Sigmoid colon (tissue), 7 donors: Measurements from ENCODE around the gene REV3L. TPM values are rescaled to one million over a fixed set of nuclear protein-coding genes. Genes with fewer than 3 reads are reported as not detected.

Source experiments
- DNase-seq: peaks from one replicate; pipeline ENCODE4 v3.0.0-alpha.2; 2019
- H3K27ac ChIP-seq, 4 donors: fragments of 200-600 bp; sonication (generic); one replicate each; pipeline ENCODE4 v1.5.1; 2016 to 2019; ENCODE audit warnings: mild to moderate bottlenecking in 1 of 4
- H3K27me3 ChIP-seq, 3 donors: fragments of 200-600 bp; sonication (generic); one replicate each; pipeline ENCODE4 v1.5.1; 2019; ENCODE audit warnings: mild to moderate bottlenecking in 1 of 3
- H3K36me3 ChIP-seq, 4 donors: fragments of 200-600 bp; sonication (generic); one replicate each; pipeline ENCODE4 v1.5.1; 2016 to 2019
- H3K4me1 ChIP-seq, 4 donors: fragments of 200-600 bp; sonication (generic); one replicate each; pipeline ENCODE4 v1.5.1; 2017 to 2019
- H3K4me3 ChIP-seq, 4 donors: fragments of 200-600 bp; sonication (generic); one replicate each; pipeline ENCODE4 v1.5.1; 2017 to 2019; ENCODE audit warnings: mild to moderate bottlenecking in 2 of 4, moderate library complexity in 1 of 4
- H3K9me3 ChIP-seq, 4 donors: fragments of 200-600 bp in 3 of 4; sonication (generic) in 3 of 4; one replicate each; pipeline versions ENCODE4 v1.5.1 to v1.6.1; 2013 to 2019
- EP300 ChIP-seq, 4 donors: sonication (generic); formaldehyde crosslinking; IDR thresholded peaks; one replicate each; pipeline ENCODE4 v1.6.1; 2017; ENCODE audit warnings: antibody characterized with exemption in 4 of 4
- POLR2A ChIP-seq, 2 donors: fragments of 450-650 bp; IDR thresholded peaks; one replicate each; pipeline ENCODE4 v1.6.1; 2016; ENCODE audit warnings: antibody characterized with exemption in 2 of 2, mild to moderate bottlenecking in 2 of 2, moderate library complexity in 2 of 2
- POLR2AphosphoS5 ChIP-seq, 4 donors: sonication (generic); formaldehyde crosslinking; IDR thresholded peaks; one replicate each; pipeline ENCODE4 v1.6.1; 2017; ENCODE audit warnings: antibody characterized with exemption in 4 of 4
- WGBS, 2 donors: extraction: QIAGEN DNeasy Blood & Tissue Kit; methylation state at CpG; one replicate each; pipeline ENCODE4 v1.1.7; 2013; 5-methylcytosine and 5-hydroxymethylcytosine counted together
- intact Hi-C: fragments of 100-400 bp; cut with DNase I; formaldehyde crosslinking; loops from one replicate; pipeline ENCODE4 v1.15.1; 2023
- polyA plus RNA-seq, 3 donors: library from polyadenylated mRNA; stranded (reverse); fragments of 200-250 nt; gene quantifications; one replicate each; pipeline ENCODE4 v1.2.3, GENCODE V29; 2013
- total RNA-seq, 4 donors: library from RNA; depleted of rRNA; stranded (reverse); fragments of >200 nt; gene quantifications; one replicate each; pipeline ENCODE4 v1.1.0, GENCODE V29; 2016
- TF ChIP-seq, protein P1 (sequence below), 4 experiments: fragments of 450-650 bp in 3 of 4; fragments of 200-600 bp in 1 of 4; IDR thresholded peaks; one replicate each; pipeline ENCODE4 v1.5.1; 2016 to 2019; ENCODE audit warnings: antibody characterized with exemption in 4 of 4, mild to moderate bottlenecking in 3 of 4, moderate library complexity in 2 of 4
- donor health status: healthy with polysubstance abuse.
- donor health status: Bipolar disorder and iron deficiency.
- donor health status: healthy.

Gene REV3L
- total and polyA plus RNA-seq, 7 donors, result 3.0 to 122 (median 72.1) TPM

DNA sequence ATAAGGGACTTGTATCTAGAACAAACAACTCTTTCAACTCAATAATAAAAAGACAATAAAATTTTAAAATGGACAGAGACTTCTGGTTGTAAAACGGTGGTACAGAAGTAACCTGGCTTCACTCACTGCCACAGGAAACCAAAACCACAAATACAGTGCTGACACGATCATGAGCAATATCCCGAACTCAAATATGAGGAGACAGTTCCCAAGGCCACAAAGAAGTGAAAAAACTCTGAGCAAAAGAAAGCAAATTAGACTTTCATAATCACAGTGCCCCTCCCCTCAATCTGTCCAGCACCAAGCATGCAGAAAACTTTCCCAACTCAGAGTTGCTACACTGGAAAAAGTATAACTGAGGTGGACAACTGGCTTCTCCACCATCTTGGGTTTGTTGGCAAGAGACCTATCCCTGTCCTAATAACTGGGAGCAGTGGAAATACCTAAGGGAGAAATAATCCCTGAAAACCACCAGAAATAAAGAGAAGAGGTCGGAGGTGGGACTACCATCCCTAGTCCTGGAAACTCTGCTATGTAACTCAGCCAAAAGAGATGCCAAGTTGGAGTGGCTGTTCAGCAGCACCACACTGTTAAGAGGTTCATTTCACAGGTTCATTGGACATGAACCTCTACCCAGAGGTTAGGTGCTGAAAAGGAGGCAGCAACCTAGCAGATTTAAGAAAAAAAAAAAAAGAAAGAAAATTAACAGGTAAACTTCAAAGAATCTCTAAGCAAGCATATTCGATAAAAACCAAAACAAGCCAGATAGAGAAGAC lies 55.5 kb downstream of the REV3L start:
- intact Hi-C loops, result loop anchor here (2.0 kb wide), 1 partner anchor 177 kb away; the partner anchor contains the start of gene TRAF3IP2
- H3K27ac ChIP-seq, result peak overlapping the region in 3 of 4 donors; percentile 68 to 79 (median 77)
- 38 to 49% methylated on average over 5 of the region's 5 CpGs for WGBS, 2 donors
- peaks cover 0 to 97% (median 77%) of the 10 kb centered on the region in 4 donors for H3K4me1 ChIP-seq
- no peak for DNase-seq
- no peaks in the 10 kb centered on the region for H3K27me3 ChIP-seq
- no peaks in the 10 kb centered on the region for H3K36me3 ChIP-seq
- no peak overlapping the region for H3K4me3 ChIP-seq
- TF ChIP-seq, protein P1, sequence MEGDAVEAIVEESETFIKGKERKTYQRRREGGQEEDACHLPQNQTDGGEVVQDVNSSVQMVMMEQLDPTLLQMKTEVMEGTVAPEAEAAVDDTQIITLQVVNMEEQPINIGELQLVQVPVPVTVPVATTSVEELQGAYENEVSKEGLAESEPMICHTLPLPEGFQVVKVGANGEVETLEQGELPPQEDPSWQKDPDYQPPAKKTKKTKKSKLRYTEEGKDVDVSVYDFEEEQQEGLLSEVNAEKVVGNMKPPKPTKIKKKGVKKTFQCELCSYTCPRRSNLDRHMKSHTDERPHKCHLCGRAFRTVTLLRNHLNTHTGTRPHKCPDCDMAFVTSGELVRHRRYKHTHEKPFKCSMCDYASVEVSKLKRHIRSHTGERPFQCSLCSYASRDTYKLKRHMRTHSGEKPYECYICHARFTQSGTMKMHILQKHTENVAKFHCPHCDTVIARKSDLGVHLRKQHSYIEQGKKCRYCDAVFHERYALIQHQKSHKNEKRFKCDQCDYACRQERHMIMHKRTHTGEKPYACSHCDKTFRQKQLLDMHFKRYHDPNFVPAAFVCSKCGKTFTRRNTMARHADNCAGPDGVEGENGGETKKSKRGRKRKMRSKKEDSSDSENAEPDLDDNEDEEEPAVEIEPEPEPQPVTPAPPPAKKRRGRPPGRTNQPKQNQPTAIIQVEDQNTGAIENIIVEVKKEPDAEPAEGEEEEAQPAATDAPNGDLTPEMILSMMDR (IDR thresholded peaks at IDR 0.05), result no peak
- peak in 3 of 4 donors; percentile 42 to 78 (median 70) for TF ChIP-seq POLR2AphosphoS5 (IDR thresholded peaks at IDR 0.05)
- no peaks in the 10 kb centered on the region for H3K9me3 ChIP-seq

DNA sequence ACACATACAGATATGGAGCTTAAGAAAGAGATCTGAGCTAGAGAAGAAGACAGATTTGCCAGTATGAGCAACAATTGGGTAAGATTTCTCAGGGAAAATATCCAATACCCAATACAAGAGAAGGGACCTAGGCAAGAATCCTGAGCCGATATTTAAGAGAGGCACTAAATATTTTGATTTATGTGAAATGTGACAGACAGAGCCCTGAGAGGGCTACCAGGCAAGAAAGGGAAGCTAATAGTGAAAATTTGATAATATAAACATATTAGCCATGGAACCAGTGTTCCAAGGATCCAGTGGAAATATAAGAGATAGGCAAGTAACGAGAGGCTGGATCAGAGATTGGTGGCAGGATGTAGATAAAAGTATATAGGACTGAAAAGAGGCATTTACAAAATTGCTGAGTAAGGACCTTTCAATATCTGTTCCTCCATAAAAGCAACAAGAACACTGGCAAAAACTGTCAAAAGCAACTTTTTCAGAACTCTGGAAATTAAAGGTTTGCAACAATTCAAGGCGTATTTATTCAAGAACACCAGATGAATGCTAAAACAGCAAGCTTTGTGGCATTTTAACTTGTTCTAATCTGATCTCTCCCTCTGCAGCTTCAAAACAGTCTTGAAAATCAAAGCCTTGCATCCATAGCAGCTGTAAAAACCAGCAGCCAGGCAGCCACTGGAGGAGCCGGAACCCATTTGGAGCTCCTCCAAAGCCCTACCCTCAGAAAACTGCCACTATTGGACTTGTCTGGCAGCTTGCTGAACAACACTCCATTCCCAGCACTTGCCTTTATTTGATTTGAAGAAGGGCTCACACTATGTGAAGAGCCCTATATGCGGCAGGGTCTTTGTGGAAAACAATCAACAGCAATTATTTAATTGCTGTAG lies 58.8 kb downstream of the REV3L start:
- 26 to 69% methylated on average over 5 of the region's 5 CpGs for WGBS, 2 donors
- TF ChIP-seq POLR2AphosphoS5 (IDR thresholded peaks at IDR 0.05) (no peak), EP300 (IDR thresholded peaks at IDR 0.05) (no peak), POLR2A (IDR thresholded peaks at IDR 0.05) (no peak)
- TF ChIP-seq, protein P1 (IDR thresholded peaks at IDR 0.05), result no peak
- H3K27ac ChIP-seq, result peak overlapping the region in 3 of 4 donors; percentile 34 to 79 (median 77)
- H3K27me3 ChIP-seq, result no peaks in the 10 kb centered on the region
- peak; percentile 72 for DNase-seq
- no peak overlapping the region for H3K4me3 ChIP-seq
- no peaks in the 10 kb centered on the region for H3K36me3 ChIP-seq
- no peaks in the 10 kb centered on the region for H3K9me3 ChIP-seq
- H3K4me1 ChIP-seq, result peaks cover 0 to 97% (median 78%) of the 10 kb centered on the region in 4 donors
- intact Hi-C loops, result no loop called here

GRCh38 chr6:111423055-111423633 lies 59.9 kb downstream of the REV3L start:
- no peak for DNase-seq
- intact Hi-C loops, result no loop called here
- H3K4me3 ChIP-seq, result no peak overlapping the region
- TF ChIP-seq POLR2AphosphoS5 (IDR thresholded peaks at IDR 0.05), result no peak
- 82 to 85% methylated on average over 2 of the region's 2 CpGs for WGBS, 2 donors
- no peaks in the 10 kb centered on the region for H3K36me3 ChIP-seq
- no peaks in the 10 kb centered on the region for H3K9me3 ChIP-seq
- H3K27ac ChIP-seq, result peak overlapping the region in 3 of 4 donors; percentile 34 to 79 (median 77)
- no peaks in the 10 kb centered on the region for H3K27me3 ChIP-seq
- H3K4me1 ChIP-seq, result peaks cover 0 to 97% (median 82%) of the 10 kb centered on the region in 4 donors

DNA sequence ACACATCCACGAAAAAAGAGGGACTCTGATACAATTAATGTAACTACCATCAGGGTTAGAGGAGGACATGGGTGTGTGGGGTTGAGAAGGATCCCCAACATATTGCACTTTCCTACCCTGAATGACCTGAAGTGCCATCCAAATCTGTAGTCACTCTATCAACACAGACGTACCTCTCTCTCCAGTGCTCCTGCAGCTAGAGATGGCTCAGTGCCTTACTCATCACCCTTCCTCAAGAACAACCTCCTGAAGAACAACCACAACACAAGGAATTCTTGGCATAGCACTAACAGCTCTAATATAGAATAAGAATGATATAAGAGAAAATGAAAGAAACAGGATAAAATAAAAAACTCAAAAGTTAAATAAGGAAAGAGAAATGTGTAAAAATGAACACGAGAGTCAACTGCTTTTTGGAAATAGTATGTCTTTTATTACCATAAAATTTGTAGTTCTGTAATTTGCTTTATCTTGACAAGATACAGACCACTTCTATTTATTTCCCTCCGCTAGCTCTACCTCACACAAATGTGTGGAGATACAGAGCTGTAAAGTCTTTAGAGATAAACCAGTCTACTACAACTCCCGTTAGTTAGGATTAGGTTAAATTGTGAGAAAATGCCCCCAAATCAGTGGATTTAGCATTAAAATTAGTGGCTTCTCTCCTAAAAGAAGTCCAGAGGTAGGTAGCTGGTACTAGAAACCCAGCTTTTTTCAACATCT lies 63.9 kb downstream of the REV3L start:
- peak overlapping the region in 3 of 4 donors; percentile 66 to 77 (median 71) for H3K27ac ChIP-seq
- no peak overlapping the region for H3K4me3 ChIP-seq
- H3K27me3 ChIP-seq, result no peaks in the 10 kb centered on the region
- peaks cover 0 to 95% (median 81%) of the 10 kb centered on the region in 4 donors for H3K4me1 ChIP-seq
- 83 to 89% methylated on average over 5 of the region's 5 CpGs for WGBS, 2 donors
- no peaks in the 10 kb centered on the region for H3K9me3 ChIP-seq
- TF ChIP-seq POLR2AphosphoS5 (IDR thresholded peaks at IDR 0.05), result peak; percentile 39 to 76 (median 61)
- TF ChIP-seq EP300 (IDR thresholded peaks at IDR 0.05), result no peak
- no peak for DNase-seq
- peaks cover 0 to 11% (median 0%) of the 10 kb centered on the region in 4 donors for H3K36me3 ChIP-seq
- intact Hi-C loops, result no loop called here

- DNase-seq, result no peak
- Histone ChIP-seq H3K9me3 (no peaks in the 10 kb centered on the region), H3K27me3 (no peaks in the 10 kb centered on the region), H3K36me3 (peaks cover 0 to 11% (median 0%) of the 10 kb centered on the region in 4 donors), H3K27ac (peak overlapping the region; percentile 39 to 77 (median 68)), H3K4me1 (peaks cover 0 to 84% (median 72%) of the 10 kb centered on the region in 4 donors), H3K4me3 (no peak overlapping the region)
- intact Hi-C loops, result no loop called here
- TF ChIP-seq EP300 (IDR thresholded peaks at IDR 0.05) (no peak), POLR2A (IDR thresholded peaks at IDR 0.05) (no peak), POLR2AphosphoS5 (IDR thresholded peaks at IDR 0.05) (no peak)
- TF ChIP-seq, protein P1 (IDR thresholded peaks at IDR 0.05), result no peak
Observed at GRCh38 chr6:111417946-111418345, 65.1 kb downstream of the REV3L start.
